GM21360 (cell line): ENCODE results near the gene STUB1.
A peak's percentile ranks its signal among the peaks of the same experiment; 100 is the strongest.
"Not testable (repeated sequence)": the region's sequence is repeated elsewhere in the genome, so short reads cannot be mapped to it uniquely, and the experiment has no call there.

ENCODE experiments used
- ATAC-seq: cut with Tn5 transposase; IDR thresholded peaks from one replicate; pipeline ENCODE4 v1.9.1; 2021; ENCODE audit warnings: mild to moderate bottlenecking, moderate library complexity; ENCODE audit not compliant: unreplicated experiment

Gene STUB1

GRCh38 chr16:710500-711075 lies 30.4 kb downstream of the STUB1 start:
- no peak for ATAC-seq

GRCh38 chr16:711084-711483 lies 30.9 kb downstream of the STUB1 start:
- no peak for ATAC-seq

- no peak for ATAC-seq
Measured at GRCh38 chr16:711548-712320, 31.5 kb downstream of the STUB1 start.

GRCh38 chr16:712740-713250 lies 32.6 kb downstream of the STUB1 start:
- not testable (repeated sequence) for ATAC-seq

- ATAC-seq = no peak
Measured at GRCh38 chr16:714079-714478, 33.9 kb downstream of the STUB1 start.

GRCh38 chr16:714558-715476 lies 34.6 kb downstream of the STUB1 start, which contains the start of gene METRN:
Gene METRN, plus strand, starts transcription at chr16:715118. Its CDS starts 172 bp downstream, at chr16:715290.
- no peak for ATAC-seq

GRCh38 chr16:715477-716199 lies 35.4 kb downstream of the STUB1 start:
- ATAC-seq = no peak

GRCh38 chr16:716200-716568 lies 36.0 kb downstream of the STUB1 start:
- no peak for ATAC-seq

GRCh38 chr16:716768-717325 lies 36.6 kb downstream of the STUB1 start:
- no peak for ATAC-seq

GRCh38 chr16:717450-718245 lies 37.4 kb downstream of the STUB1 start:
- ATAC-seq = no peak

GRCh38 chr16:718389-718788 lies 38.2 kb downstream of the STUB1 start:
- ATAC-seq = no peak

- no peak for ATAC-seq
Measured at GRCh38 chr16:718922-719321, 38.7 kb downstream of the STUB1 start.

GRCh38 chr16:719815-720446 lies 39.7 kb downstream of the STUB1 start:
- ATAC-seq = no peak

GRCh38 chr16:720447-720989 lies 40.3 kb downstream of the STUB1 start:
- peak; percentile 23 for ATAC-seq

GRCh38 chr16:720990-721764 lies 41.0 kb downstream of the STUB1 start, which contains the start of gene ANTKMT:
Gene ANTKMT, plus strand, starts transcription at chr16:721146. Its CDS starts 129 bp downstream, at chr16:721275.
- ATAC-seq = peak; percentile 52

- no peak for ATAC-seq
Measured at GRCh38 chr16:721765-722540, 41.7 kb downstream of the STUB1 start.
